Stomach (tissue), 9 donors: ENCODE results near the gene MVP. TPM values are rescaled to one million over a fixed set of nuclear protein-coding genes. Genes with fewer than 3 reads are reported as not detected.

Source experiments
- DNase-seq, 2 donors: peaks; one replicate each; pipeline versions ENCODE4 v3.0.0 to v3.0.0-alpha.2; 2013 to 2019
- H3K27ac ChIP-seq, 5 donors: fragments of 200-600 bp in 4 of 5; sonication (generic) in 4 of 5; one replicate each; pipeline ENCODE4 v1.5.1; 2013 to 2019; ENCODE audit warnings: mild to moderate bottlenecking in 1 of 5, moderate library complexity in 1 of 5
- H3K27me3 ChIP-seq, 3 donors: fragments of 200-600 bp; sonication (generic); one replicate each; pipeline ENCODE4 v1.5.1; 2017 to 2019; ENCODE audit warnings: mixed run types in 1 of 3
- H3K36me3 ChIP-seq, 4 donors: fragments of 200-600 bp; sonication (generic); 1 replicate in 3 of 4; 2 replicates in 1 of 4; pipeline ENCODE4 v1.5.1; 2016 to 2019
- H3K4me1 ChIP-seq, 4 donors: fragments of 200-600 bp; sonication (generic); one replicate each; pipeline ENCODE4 v1.5.1; 2016 to 2019
- H3K4me3 ChIP-seq, 4 donors: fragments of 200-600 bp; sonication (generic) in 3 of 4; one replicate each; pipeline ENCODE4 v1.5.1; 2016 to 2019; ENCODE audit warnings: mild to moderate bottlenecking in 1 of 4
- H3K9me3 ChIP-seq, 4 donors: fragments of 200-600 bp; sonication (generic); one replicate each; pipeline ENCODE4 v1.5.1; 2016 to 2019
- CTCF ChIP-seq, 7 experiments: fragments of 450-650 bp in 4 of 7; fragments of 200-600 bp in 3 of 7; sonication (generic) in 3 of 7; IDR thresholded peaks; one replicate each; pipeline ENCODE4 v1.5.1; 2016 to 2019; ENCODE audit warnings: antibody characterized with exemption in 7 of 7, control low read depth in 2 of 7, mild to moderate bottlenecking in 1 of 7
- EP300 ChIP-seq: sonication (generic); formaldehyde crosslinking; IDR thresholded peaks from one replicate; pipeline ENCODE4 v1.6.1; 2017; ENCODE audit warnings: antibody characterized with exemption
- POLR2A ChIP-seq, 4 donors: fragments of 450-650 bp; IDR thresholded peaks; one replicate each; pipeline ENCODE4 v1.6.1; 2016; ENCODE audit warnings: antibody characterized with exemption in 4 of 4, control low read depth in 2 of 4, mild to moderate bottlenecking in 1 of 4, moderate library complexity in 1 of 4
- POLR2AphosphoS5 ChIP-seq, 3 donors: sonication (generic); formaldehyde crosslinking; IDR thresholded peaks; one replicate each; pipeline ENCODE4 v1.6.1; 2016; ENCODE audit warnings: antibody characterized with exemption in 3 of 3
- WGBS, 5 donors: extraction: QIAGEN DNeasy Blood & Tissue Kit in 3 of 5; methylation state at CpG; one replicate each; pipeline versions ENCODE4 v1.1.5 to v1.1.7; 2013 to 2018; 5-methylcytosine and 5-hydroxymethylcytosine counted together
- intact Hi-C: fragments of 100-400 bp; cut with DNase I; formaldehyde crosslinking; loops from one replicate; pipeline ENCODE4 v1.15.1; 2023; ENCODE audit warnings: low total_unique reads
- polyA plus RNA-seq, 3 donors: library from polyadenylated mRNA; stranded (reverse); fragments of 200-250 nt; gene quantifications; one replicate each; pipeline ENCODE4 v1.2.3, GENCODE V29; 2013
- total RNA-seq, 5 donors: library from RNA; depleted of rRNA; stranded (reverse); fragments of >200 nt; gene quantifications; one replicate each; pipeline versions ENCODE4 v1.1.0 to v1.2.3, GENCODE V29; 2014 to 2016
- donor health status: healthy with polysubstance abuse.
- donor health status: Bipolar disorder and iron deficiency.
- donor health status: healthy.

MVP gene
- total and polyA plus RNA-seq, 8 donors = 92.2 to 453 (median 133) TPM

- Histone ChIP-seq H3K27ac (peak overlapping the region; percentile 51 to 96 (median 91)), H3K9me3 (no peaks in the 10 kb centered on the region), H3K4me3 (peak overlapping the region; percentile 55 to 61 (median 55)), H3K36me3 (peaks cover 15 to 25% (median 23%) of the 10 kb centered on the region in 4 donors), H3K4me1 (peaks cover 67 to 90% (median 88%) of the 10 kb centered on the region in 4 donors), H3K27me3 (peaks cover 0 to 22% (median 0%) of the 10 kb centered on the region in 3 donors)
- no peak for DNase-seq
- 68 to 84% (median 75%) methylated on average over 7 to 9 of the region's 9 CpGs for WGBS, 5 donors
- TF ChIP-seq EP300 = no peak
- no peak for TF ChIP-seq CTCF (IDR thresholded peaks at IDR 0.05)
- no peak for TF ChIP-seq POLR2A (IDR thresholded peaks at IDR 0.05)
- TF ChIP-seq POLR2AphosphoS5 (IDR thresholded peaks at IDR 0.05) = no peak
- intact Hi-C loops = no loop called here
These were observed 7.3 kb upstream of the MVP start for GRCh38 chr16:29812754-29813643.

GRCh38 chr16:29813644-29814562 is 6.4 kb upstream of the MVP start:
- Histone ChIP-seq H3K4me3 (peak overlapping the region in 1 of 4 donors; percentile 61), H3K27me3 (peaks cover 0 to 22% (median 0%) of the 10 kb centered on the region in 3 donors), H3K9me3 (no peaks in the 10 kb centered on the region), H3K27ac (peak overlapping the region in 3 of 5 donors; percentile 88 to 96 (median 94)), H3K36me3 (peaks cover 10 to 27% (median 26%) of the 10 kb centered on the region in 4 donors), H3K4me1 (peaks cover 60 to 90% (median 88%) of the 10 kb centered on the region in 4 donors)
- no peak for TF ChIP-seq POLR2A (IDR thresholded peaks at IDR 0.05)
- no peak for TF ChIP-seq CTCF (IDR thresholded peaks at IDR 0.05)
- TF ChIP-seq POLR2AphosphoS5 (IDR thresholded peaks at IDR 0.05) = no peak
- TF ChIP-seq EP300 = no peak
- 73 to 83% (median 79%) methylated on average over 24 of the region's 24 CpGs for WGBS, 5 donors
- peak in 1 of 2 donors; percentile 28 for DNase-seq
- intact Hi-C loops = no loop called here

- no peak for DNase-seq
- WGBS, 5 donors = 80 to 93% (median 88%) methylated on average over 5 of the region's 5 CpGs
- no peak for TF ChIP-seq CTCF (IDR thresholded peaks at IDR 0.05)
- no peak for TF ChIP-seq EP300
- TF ChIP-seq POLR2A (IDR thresholded peaks at IDR 0.05) = no peak
- no peak for TF ChIP-seq POLR2AphosphoS5 (IDR thresholded peaks at IDR 0.05)
- Histone ChIP-seq H3K36me3 (peaks cover 3 to 27% (median 24%) of the 10 kb centered on the region in 4 donors), H3K4me3 (peak overlapping the region in 1 of 4 donors; percentile 87), H3K9me3 (no peaks in the 10 kb centered on the region), H3K27ac (peak overlapping the region in 4 of 5 donors; percentile 94 to 98 (median 96)), H3K27me3 (peaks cover 0 to 22% (median 0%) of the 10 kb centered on the region in 3 donors), H3K4me1 (peaks cover 55 to 90% (median 88%) of the 10 kb centered on the region in 4 donors)
- intact Hi-C loops = no loop called here
These were observed 5.7 kb upstream of the MVP start for GRCh38 chr16:29814592-29814991.
